Stimulated activated naive CD4-positive, alpha-beta T cell treated with Interleukin-2 at 50 U/mL for 16 hours (primary cell): Measurements from ENCODE around the gene CDH13.

Experiments
- DNase-seq: peaks from one replicate; lab custom pipeline; 2025; lab: John Stamatoyannopoulos, UW

The CDH13 gene

DNA sequence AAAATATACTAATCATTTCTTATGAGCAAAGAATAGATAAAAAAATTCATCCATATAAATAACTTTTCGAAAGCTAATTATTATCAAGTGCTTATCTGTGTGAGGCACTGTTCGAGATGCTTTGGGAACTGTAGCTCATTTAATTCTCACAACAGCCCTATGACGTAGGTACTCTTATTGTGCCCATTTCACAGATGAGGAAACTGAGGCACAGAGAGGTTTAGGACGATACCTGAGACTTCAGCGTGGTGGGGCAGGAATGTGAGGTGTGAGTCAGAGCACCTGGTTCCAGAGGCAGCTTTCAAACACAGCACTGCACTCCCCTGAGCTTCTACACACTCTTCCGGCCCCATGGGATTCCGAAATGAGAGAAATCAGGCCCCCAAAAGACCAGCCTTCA, 995.2 kb downstream of the CDH13 start:
- no peak for DNase-seq

DNA sequence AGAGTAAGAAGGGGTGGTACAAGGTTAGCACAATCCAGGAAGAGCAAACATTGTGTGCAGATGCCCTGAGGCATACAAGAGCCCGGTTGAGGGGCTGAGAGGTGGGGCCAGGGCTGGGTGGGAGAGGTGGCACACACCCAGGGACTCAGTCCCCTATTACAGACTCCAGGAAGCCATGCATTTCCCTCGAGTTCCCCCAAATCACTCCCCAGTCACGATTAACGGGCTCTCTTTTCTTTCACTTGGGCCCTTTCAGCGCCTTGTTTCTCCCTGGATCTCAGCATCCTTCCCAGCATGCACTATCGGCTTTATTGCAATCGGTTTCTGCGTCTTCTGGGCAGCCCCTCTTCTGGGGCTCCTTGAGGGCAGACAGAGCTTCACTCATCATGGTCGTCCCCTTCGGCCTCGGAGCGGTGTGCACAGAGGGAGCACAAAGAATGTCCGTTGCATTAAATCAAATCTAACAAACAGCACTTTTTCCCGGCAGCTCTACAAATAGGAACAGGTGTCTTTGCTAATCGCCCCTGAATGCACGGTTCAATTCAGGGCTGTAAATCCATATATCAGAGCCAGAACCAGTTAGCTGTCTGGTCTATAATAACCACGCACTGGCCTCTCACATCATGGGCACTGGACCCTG, 996.4 kb downstream of the CDH13 start:
- DNase-seq, result no peak

DNA sequence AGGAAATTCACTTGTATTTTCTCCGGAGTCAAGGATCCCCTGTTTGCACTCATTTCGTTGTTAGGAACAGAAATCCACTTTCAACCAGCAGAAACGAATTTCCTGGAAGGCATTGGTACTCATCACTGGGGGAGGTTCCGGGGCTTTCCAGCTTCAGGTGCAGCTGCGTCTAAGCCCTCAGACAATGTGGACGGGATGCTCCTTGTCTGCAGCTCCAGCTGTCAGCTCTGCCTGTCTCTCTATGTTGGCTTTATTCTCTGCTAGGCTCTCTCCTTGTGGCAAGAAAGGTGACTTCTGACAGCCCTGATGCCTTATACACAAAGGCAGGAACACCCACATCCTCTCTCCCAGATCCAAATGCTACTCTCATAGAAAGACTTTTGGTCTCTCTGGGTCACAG, 997.1 kb downstream of the CDH13 start:
- DNase-seq, result no peak

DNA sequence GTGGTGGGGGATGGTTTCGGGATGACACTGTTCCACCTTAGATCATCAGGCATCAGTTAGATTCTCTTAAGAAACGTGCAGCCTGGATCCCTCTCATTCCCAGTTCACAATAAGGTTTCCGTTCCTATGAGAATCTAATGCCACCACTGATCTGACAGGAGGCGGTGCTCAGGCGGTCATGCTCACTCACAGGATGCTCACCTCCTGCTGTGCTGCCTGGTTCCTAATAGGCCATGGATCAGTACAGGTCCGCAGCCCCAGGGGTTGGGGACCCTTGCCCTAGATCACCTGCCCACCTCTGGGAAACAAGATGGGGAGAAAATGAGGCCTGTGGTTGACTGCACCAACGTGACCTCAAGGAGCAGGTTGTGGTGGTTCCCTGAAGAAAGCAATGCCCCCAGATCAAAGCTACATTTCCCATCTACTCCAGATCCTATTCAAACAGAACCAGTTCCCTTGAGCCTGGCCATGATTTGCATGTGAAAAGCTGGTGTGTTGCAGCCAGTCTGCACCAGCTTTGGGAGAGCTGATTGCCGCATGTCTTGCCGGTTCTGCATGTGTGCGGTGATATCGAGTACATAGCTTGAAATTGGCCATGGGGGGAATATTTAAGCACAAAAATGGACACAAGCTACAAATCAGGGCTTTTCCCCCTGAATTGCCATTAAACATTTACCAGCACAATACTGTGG, 997.8 kb downstream of the CDH13 start:
- DNase-seq, result no peak

DNA sequence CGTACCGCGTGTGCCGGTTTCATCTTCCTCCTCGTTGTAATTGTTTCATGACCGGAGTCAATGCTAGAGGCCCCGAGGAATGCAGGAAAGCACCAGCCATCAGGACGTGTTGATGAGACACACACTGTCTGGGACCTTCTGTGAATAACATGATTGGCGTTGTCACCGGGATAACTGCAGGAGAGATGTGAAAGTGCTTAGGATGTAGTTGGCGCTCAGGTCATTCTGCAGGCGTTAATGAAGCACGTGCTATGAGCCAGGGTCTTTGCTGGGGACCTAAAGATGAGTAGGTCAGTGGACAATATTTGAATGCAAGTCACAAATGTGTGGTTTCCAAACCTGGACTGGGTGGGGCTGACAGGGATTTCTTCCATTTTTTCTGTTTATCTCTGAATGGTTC, 999.4 kb downstream of the CDH13 start:
- no peak for DNase-seq

DNA sequence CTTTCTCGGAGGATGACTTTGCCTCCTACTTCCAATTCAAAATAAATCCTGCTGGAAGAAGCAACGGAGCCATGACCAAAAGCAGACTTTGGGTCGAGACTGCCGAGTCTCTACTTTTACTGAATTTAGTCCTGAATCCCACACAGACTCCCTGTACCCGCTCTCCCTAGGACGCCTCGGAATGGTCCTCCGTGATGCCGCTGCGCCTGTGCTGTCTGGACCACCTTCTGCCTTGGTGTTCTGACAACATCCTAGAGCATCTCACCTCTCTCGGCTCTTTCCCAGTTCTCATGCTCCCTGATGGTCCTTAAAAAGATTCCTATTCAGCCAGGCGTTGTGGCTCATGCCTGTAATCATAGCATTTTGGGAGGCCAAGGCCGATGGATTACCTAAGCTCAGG, 999.9 kb downstream of the CDH13 start:
- no peak for DNase-seq

DNA sequence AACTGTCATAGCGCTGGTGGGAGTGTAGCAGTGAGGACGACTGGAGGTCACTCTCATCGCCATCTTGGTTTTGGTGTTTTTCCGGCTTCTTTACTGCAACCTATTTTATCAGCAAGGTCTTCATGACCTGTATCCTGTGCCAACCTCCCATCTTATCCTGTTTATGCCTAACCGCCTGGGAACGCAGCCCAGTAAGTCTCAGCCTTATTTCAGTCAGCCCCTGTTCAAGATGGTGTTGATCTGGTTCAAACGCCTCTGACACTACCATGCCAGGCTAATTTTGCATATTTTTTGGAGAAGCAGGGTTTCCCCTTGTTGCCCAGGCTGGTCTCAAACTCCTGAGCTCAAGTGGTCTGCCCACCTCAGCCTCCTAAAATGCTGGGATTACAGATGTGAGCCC, 1001.2 kb downstream of the CDH13 start:
- DNase-seq, result no peak

DNA sequence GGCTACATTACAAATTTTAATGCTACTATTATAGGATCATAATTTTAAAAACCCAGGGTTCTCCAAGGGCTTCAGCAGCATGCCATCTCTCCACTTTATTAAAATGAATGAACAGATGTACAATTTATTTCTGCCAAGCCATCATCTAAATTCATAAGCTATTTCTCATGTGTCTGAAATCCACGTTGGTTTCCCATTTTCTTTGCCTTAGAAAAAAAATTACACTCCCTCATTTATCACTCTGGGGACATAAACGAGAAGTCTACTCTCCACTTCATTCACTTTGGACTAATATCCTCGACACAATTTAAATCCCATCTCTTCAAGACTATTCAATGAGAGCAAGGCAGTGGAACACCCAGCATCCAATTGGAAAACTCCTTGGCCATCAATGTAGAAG, 1002.7 kb downstream of the CDH13 start:
- no peak for DNase-seq

DNA sequence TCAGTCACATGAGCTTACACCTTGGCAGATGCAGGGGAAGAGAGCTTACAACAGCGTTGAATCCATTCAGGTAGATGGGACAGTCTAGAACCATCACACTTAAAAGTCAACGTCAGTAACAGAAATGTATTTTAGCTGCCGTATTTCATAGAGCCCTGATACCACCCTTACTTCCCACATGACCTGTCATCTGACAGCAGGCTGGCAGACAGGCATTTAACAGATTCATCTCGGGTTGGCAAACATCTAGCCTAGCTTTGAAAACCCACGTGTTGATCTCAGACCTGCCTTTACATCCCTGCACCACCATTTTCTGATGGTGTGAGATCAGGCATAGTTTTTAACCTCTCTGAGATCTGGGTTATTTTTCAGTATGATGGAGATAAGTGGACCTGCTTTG, 1003.1 kb downstream of the CDH13 start:
- DNase-seq, result no peak

DNA sequence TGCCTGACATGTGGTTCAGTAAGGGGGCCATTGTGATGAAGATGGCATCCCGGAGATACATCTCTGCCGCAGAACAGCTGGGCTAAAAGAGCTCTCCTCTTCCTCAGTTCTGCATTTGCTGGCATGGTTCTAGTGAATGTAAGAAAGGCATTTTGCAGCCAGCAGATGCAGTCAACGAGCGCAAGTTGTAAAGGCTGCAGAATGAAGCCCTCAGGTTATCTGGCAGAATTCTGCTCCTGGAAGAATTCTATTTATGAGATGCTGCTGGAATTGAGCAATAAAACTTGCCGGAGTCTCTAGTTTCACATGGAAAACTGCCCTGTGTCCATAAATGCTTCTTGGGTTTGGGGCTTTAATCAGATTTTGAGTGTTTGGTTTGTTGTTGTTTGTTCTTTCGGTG, 1004.2 kb downstream of the CDH13 start:
- no peak for DNase-seq

DNA sequence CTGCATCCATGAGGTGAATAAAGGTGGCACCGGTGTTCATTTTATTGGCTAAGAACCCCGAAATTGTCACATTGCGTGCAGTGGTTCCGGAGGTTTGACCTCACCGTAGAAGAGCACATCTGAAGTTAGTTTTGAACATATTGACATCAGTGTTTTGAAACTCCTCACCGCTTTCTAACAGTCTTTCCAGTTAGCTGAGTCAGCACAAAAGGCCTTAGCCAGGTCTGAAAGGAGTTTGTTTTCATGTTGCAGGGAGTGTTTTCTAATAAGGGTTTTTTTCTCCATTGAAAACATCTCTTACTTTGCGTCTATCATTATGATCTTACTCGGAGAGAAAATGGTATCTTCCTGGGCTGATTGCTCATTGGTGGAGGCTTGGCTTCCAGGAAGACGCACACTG, 1006.5 kb downstream of the CDH13 start:
- no peak for DNase-seq

DNA sequence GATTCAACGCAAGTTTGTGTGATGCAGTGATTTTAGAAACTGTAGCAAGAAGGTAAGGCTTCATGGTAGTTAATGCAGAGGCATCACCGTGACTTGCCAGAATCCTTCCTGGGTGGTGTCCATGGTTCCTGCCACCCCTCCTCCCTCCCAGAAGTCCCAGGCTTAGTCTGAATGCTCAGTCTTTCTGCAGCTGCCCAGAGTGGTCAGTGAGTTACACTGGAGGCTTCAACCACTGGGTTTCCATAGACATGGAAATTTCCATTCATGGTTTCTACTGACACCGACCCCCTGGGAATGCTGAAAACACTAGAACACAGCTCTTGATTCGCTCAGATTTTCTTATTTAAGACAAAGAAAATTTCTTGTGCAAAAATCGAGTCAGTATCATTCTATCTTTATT, 1021.6 kb downstream of the CDH13 start:
- no peak for DNase-seq

DNA sequence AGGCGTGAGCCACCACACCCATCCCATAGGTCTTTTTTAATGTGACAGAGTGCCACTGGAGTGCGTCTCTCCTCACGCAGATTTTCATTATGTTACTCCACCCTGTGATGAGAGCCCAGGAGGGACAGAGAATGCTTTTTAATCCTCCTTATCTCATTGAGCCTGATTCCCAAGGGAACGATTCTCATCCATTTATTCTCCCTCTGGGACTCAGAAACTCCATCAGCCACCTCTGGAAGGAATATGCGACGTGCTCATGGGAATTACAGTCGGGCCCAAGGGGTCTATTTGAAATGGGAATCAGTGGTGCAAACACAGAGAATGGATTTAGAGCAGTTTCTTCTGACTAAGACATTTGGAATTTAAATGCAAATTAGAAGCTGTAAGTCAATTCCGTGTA, 1025.1 kb downstream of the CDH13 start:
- no peak for DNase-seq

DNA sequence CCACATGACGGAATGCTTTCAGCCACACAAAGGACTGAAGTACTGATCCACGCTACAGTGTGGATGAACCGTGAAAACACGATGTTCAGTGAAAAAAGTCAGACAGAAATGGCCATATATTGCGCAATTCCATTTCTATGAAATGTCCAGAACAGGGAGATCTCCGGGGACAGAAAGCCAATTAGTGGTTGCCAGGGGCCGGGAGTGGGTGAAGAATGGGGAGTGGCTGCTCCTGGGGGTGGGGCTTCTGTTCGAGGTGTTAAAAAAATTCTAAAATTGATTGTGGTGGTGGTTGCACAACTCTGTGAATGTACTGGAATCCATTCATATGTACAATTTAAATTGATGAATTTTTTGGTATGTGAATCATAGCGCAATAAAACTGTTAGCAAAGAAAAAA, 1026.2 kb downstream of the CDH13 start:
- DNase-seq, result no peak

DNA sequence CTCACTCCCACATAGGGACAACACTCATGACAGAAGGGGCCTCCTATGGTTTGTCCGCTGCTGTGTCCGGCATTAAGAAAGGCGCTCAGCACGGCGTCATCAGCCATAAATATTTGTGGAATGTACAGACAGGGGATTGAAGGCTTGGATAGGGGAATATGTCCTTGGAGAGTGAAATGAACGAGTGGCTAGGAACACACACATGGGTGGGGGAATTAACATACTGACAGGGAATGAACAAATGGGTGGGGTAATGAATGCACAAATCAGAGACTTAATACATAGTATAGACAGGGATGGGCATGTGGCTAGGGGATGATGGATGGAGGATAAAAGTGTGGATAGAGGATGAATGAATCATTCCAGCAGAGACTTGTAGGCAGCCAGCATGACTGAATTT, 1027.0 kb downstream of the CDH13 start:
- no peak for DNase-seq

DNA sequence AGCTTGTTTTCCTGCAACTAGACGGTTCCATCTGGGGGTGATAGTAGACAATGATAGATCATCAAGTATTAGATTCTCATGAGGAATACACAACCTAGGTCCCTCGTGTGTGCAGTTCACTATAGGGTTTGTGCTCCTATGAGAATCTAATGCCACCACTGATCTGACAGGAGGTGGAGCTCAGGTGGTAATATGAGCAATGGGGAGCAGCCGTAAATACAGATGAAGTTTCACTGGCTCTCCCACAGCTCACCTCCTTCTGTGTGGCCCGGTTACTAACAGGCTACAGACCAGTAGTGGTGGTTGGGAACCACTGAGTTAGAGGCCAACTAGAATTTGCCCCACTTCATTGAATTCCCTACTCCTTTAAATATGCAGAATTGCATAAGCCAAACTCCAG, 1033.5 kb downstream of the CDH13 start:
- no peak for DNase-seq

DNA sequence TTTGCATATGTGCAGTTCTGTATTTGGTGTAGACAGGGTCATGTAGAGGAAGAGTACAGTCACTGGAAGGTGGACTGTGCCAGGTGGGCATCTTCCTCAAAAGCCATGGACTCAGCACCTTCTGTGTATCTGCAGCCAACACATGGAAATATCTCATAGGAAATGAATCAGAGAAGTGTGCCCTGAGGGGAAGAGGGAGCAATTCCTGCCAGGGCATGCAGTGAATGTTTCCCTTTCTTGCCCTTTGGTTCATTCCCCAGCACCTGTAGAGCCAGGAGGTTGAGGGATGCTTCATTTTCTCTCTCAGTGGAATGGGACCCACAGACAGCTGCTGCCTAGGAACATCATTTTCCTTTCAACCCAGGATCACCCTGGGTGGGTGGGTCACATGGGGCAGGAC, 1034.9 kb downstream of the CDH13 start:
- DNase-seq, result no peak

DNA sequence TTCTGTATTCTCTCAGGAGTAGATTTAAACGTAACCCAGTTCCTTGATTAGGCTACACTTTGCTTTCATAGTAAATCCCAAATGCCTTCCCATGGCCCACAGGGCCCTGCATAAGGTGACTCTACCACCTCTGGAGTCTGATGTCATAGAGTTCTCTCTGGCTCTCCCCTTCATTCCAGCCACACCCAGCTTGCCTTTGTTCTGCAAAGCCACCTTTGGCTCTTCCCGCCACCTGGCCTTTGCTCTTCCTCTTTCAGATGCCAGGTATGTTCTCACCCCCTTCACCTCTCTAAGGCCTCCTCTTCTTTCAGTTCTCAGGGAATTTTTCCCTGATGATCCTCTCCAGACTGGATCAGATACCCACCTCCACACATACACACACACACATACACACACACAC, 1039.7 kb downstream of the CDH13 start:
- no peak for DNase-seq

DNA sequence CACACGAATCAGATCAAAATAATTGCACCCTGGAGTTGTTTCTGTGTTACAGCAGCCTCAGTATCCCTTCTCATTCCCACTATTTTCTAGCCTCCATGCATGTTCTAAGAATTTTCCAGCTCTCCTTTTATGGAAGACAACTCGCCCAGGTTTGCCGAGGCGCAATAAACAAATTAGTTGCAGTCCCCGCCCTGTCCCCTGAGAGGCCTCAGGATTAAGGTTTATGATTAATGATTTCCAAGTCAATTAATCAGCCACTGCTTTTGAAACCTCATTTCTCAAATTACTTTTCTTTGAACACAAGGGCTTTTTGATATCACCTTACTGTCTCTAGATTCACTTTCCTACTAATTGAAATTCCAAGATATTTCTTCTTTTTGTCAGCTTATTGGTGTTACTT, 1042.7 kb downstream of the CDH13 start:
- no peak for DNase-seq

DNA sequence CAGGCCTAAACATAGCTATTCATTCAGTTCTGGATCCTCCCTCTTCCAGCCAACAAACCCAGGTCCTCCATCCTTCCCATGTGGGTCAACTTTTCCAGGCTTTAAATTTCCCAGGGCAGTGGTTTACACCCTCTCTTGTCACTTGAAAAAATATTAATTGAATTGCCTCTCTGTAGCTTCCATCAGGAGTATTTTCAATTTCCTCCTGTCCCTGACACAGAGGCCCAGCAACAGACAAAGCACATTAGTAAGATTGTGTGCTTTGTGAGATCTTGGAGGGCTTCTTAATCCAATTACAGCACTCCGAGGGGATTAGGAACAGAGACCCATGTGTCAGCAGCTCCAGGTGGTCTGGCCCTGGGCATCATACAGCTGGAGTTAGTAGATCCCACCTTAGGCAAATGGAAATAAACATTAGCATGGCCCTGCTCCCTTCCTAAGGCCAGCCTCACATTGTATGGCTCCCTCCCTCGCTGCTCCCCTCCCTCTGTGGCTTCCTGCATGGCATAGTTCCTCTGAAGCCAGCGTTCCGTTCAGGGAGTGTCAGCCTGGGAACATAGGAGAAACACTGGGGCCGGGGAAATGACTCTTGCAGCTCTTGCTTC, 1048.3 kb downstream of the CDH13 start:
- DNase-seq, result no peak

DNA sequence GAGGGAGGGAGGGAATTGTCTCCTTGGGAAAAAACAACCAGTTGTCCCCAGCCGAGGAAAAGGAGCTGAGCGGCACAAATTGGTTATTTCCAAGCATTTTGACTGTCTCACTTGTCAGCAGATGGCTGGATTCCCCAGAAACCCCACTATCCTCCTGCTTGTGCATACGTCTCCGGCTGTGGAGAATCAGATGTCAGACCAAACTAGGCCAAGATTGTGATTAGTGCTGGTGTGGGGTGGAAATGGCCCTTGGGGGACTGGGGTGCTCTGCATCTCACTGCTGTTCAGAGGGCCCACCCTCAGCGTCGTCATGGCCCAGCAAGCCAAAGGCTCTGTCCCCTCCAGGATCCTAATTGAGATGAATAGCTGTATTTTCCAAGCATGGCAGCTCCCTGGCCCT, 1049.3 kb downstream of the CDH13 start:
- no peak for DNase-seq

DNA sequence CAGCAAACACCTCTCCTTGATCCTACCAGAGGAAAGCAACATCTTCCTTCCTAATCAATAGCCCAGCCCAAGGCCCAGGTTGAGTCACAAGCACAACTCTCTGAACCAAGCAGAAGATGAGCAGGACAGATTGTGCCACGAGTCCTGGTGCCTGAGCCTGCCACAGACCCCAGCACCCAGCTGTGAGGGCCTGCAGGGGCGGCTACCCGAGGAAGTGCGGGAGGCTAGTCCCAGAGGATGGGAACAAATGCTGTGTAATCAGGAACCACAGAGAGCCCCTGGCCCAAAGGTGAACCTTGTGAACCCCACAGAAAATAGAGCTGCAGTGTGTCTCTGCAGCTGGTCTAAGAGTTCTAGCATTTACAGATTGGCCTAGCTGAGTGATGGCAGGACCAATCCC, 1054.2 kb downstream of the CDH13 start:
- no peak for DNase-seq

DNA sequence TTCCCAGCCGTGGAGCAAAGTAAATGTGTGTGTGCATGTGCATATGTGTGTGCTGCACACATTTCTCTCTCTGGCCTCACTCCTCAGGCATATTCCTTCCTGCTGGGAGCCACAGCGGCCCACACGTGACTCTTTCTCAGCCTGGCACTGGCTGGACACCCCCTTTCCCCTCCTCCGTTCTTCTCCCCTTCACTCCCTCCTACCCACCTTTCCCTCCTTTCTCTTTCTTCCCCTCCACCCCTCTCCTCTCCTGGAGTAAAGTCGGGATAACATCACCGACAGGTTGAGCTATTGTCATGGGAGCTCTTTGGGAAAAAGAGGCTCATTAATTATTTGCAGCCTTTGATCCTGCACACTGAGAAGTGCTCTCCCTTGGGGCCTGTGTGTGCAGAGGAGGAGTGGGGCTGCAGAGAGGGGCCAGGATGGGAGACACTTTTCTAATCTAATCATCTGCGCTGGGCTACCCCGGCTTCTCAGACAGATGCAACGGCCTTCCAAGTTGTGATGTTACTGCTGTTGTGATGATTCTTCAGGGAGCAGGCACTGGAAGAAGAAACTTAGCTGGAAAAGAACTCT, 1054.7 kb downstream of the CDH13 start:
- DNase-seq, result no peak
